HCT116 (cell line): ENCODE results near the gene SERHL2. TPM values are rescaled to one million over a fixed set of nuclear protein-coding genes. Genes with fewer than 3 reads are reported as not detected.

ENCODE experiments used
- ATAC-seq: fragments of 200-7000 bp; cut with Tn5 transposase; 2 replicates; pipeline ENCODE4 v1.9.1; 2020; ENCODE audit warnings: mild to moderate bottlenecking, moderate library complexity
- BruUV-seq: library from RNA; stranded (reverse); fragments of 400-500 nt; replicated peaks from 2 replicates; lab custom pipeline; 2021; lab: Mats Ljungman, UMichigan
- CTCF ChIA-PET: fragments of 300-600 bp; sonication (Branson Sonifier 250); formaldehyde crosslinking; loops from one replicate; lab custom pipeline; 2021; ENCODE audit warnings: antibody characterized with exemption; lab: Charles Lee
- POLR2A ChIA-PET: fragments of 300-600, 350-600 bp; sonication (Branson Sonifier 250); formaldehyde crosslinking; loops from one replicate; lab custom pipeline; 2021; ENCODE audit warnings: antibody characterized with exemption; lab: Charles Lee
- RAD21 ChIA-PET, 2 experiments: fragments of 300-600 bp; sonication (Branson Sonifier 250); formaldehyde crosslinking; loops; one replicate each; lab custom pipeline; 2023; ENCODE audit warnings: low total read pairs in 2 of 2; ENCODE audit not compliant: uncharacterized antibody in 2 of 2, unreplicated experiment in 2 of 2, low non-redundant PET in 1 of 2; lab: Charles Lee
- DNase-seq: peaks from one replicate; pipeline ENCODE4 v3.0.0-alpha.2; 2010; ENCODE audit warnings: low read depth, low spot score
- H2AFZ ChIP-seq: fragments of 200-600 bp; shearing (Covaris generic), sonication (generic); 2 replicates; pipeline ENCODE4 v1.6.1; 2017; ENCODE audit warnings: low read depth, mixed run types, mixed read lengths, antibody characterized with exemption, low read length; ENCODE audit not compliant: poor library complexity, severe bottlenecking
- H3K27ac ChIP-seq: 2 replicates; pipeline ENCODE4 v1.5.1; 2012; ENCODE audit warnings: low read depth, low read length
- H3K27me3 ChIP-seq: fragments of 200-600 bp; sonication (generic); 2 replicates; pipeline ENCODE4 v1.6.1; 2016; ENCODE audit warnings: mixed run types, low read length, mixed read lengths; ENCODE audit not compliant: insufficient read depth
- H3K36me3 ChIP-seq, 2 experiments: fragments of 200-500 bp in 1 of 2; fragments of 200-600 bp in 1 of 2; sonication (Bioruptor generic) in 1 of 2; sonication (generic) in 1 of 2; 2 replicates each; pipeline versions ENCODE4 v1.5.1 to v1.6.1; 2014 to 2016; ENCODE audit warnings: low read length in 2 of 2, inconsistent platforms in 1 of 2, mixed read lengths in 1 of 2, mixed run types in 1 of 2; ENCODE audit not compliant: insufficient read depth in 2 of 2, control insufficient read depth in 1 of 2
- H3K4me1 ChIP-seq, 2 experiments: fragments of 200-600 bp in 1 of 2; sonication (generic) in 1 of 2; 2 replicates each; pipeline versions ENCODE4 v1.5.1 to v1.6.1; 2012 to 2017; ENCODE audit warnings: low read length in 2 of 2, inconsistent platforms in 1 of 2, mild to moderate bottlenecking in 1 of 2, mixed read lengths in 1 of 2, mixed run types in 1 of 2, moderate library complexity in 1 of 2; ENCODE audit not compliant: insufficient read depth in 2 of 2, control insufficient read depth in 1 of 2
- H3K4me2 ChIP-seq: fragments of 200-600 bp; sonication (generic); 2 replicates; pipeline ENCODE4 v1.6.1; 2017; ENCODE audit warnings: mixed run types, low read length, mixed read lengths
- H3K4me3 ChIP-seq, 2 experiments: fragments of 200-600 bp in 1 of 2; sonication (generic) in 1 of 2; replicated peaks in 1 of 2; 2 replicates each; pipeline ENCODE4 v1.5.1; 2011 to 2016; ENCODE audit warnings: low read length in 2 of 2, control low read depth in 1 of 2, low read depth in 1 of 2, mild to moderate bottlenecking in 1 of 2, mixed read lengths in 1 of 2, mixed run types in 1 of 2
- H3K79me2 ChIP-seq: fragments of 200-600 bp; sonication (generic); 2 replicates; pipeline ENCODE4 v1.6.1; 2017; ENCODE audit warnings: mild to moderate bottlenecking, mixed run types, low read length, moderate library complexity, mixed read lengths; ENCODE audit not compliant: insufficient read depth
- H3K9ac ChIP-seq: fragments of 200-600 bp; sonication (generic); 2 replicates; pipeline ENCODE4 v1.6.1; 2016; ENCODE audit warnings: low read length, mixed read lengths
- H3K9me2 ChIP-seq: fragments of 200-600 bp; sonication (generic), shearing (Covaris generic); 2 replicates; pipeline ENCODE4 v1.6.1; 2017; ENCODE audit warnings: mixed run types, mild to moderate bottlenecking, moderate library complexity; ENCODE audit not compliant: insufficient read depth
- H3K9me3 ChIP-seq, 2 experiments: fragments of 200-500 bp in 1 of 2; fragments of 200-600 bp in 1 of 2; sonication (Bioruptor generic) in 1 of 2; sonication (generic) in 1 of 2; 2 replicates each; pipeline ENCODE4 v1.6.1; 2014 to 2017; ENCODE audit warnings: low read length in 2 of 2, mixed read lengths in 2 of 2, inconsistent platforms in 1 of 2, low read depth in 1 of 2, mild to moderate bottlenecking in 1 of 2, mixed run types in 1 of 2, moderate library complexity in 1 of 2; ENCODE audit not compliant: control insufficient read depth in 1 of 2, insufficient read depth in 1 of 2
- H4K20me1 ChIP-seq: fragments of 200-600 bp; sonication (generic), shearing (Covaris generic); 2 replicates; pipeline ENCODE4 v1.6.1; 2017; ENCODE audit warnings: mixed run types, mild to moderate bottlenecking, moderate library complexity; ENCODE audit not compliant: insufficient read depth
- ATF3 ChIP-seq: IDR thresholded peaks from 2 replicates; pipeline ENCODE4 v1.6.1; 2012
- CBX3 ChIP-seq: IDR thresholded peaks from 2 replicates; pipeline ENCODE4 v1.6.1; 2012; ENCODE audit warnings: low read depth
- CEBPB ChIP-seq: IDR thresholded peaks from 2 replicates; pipeline ENCODE4 v1.6.1; 2012; ENCODE audit warnings: low read depth
- CTCF ChIP-seq, 3 experiments: fragments of 200-600 bp in 1 of 3; sonication (generic) in 1 of 3; IDR thresholded peaks in 2 of 3; conservative IDR thresholded peaks in 1 of 3; 2 replicates each; pipeline ENCODE4 v1.5.1; 2012 to 2017; ENCODE audit warnings: low read depth in 2 of 3, low read length in 2 of 3, antibody characterized with exemption in 1 of 3, borderline replicate concordance in 1 of 3, control low read depth in 1 of 3, mild to moderate bottlenecking in 1 of 3, mixed read lengths in 1 of 3, mixed run types in 1 of 3, moderate library complexity in 1 of 3; ENCODE audit not compliant: insufficient read depth in 1 of 3
- EGR1 ChIP-seq: IDR thresholded peaks from 2 replicates; pipeline ENCODE4 v1.6.1; 2012; ENCODE audit warnings: low read depth
- ELF1 ChIP-seq: IDR thresholded peaks from 2 replicates; pipeline ENCODE4 v1.6.1; 2012; ENCODE audit warnings: low read depth, borderline replicate concordance
- EZH2 ChIP-seq: fragments of 200-600 bp; sonication (generic); IDR thresholded peaks from 2 replicates; pipeline ENCODE4 v1.6.1; 2017; ENCODE audit warnings: antibody characterized with exemption, mixed run types
- EZH2phosphoT487 ChIP-seq: fragments of 200-600 bp; IDR thresholded peaks from 2 replicates; pipeline ENCODE4 v1.6.1; 2018; ENCODE audit warnings: antibody characterized with exemption, borderline replicate concordance
- FOSL1 ChIP-seq: IDR thresholded peaks from 2 replicates; pipeline ENCODE4 v1.6.1; 2012; ENCODE audit warnings: low read depth
- JUND ChIP-seq: IDR thresholded peaks from 2 replicates; pipeline ENCODE4 v1.6.1; 2012
- POLR2A ChIP-seq: IDR thresholded peaks from 2 replicates; pipeline ENCODE4 v1.7.0; 2011; ENCODE audit warnings: borderline replicate concordance; ENCODE audit not compliant: insufficient read depth, insufficient read length; ENCODE audit errors: extremely low read depth
- SIN3A ChIP-seq: IDR thresholded peaks from 2 replicates; pipeline ENCODE4 v1.6.1; 2012; ENCODE audit warnings: low read depth
- SP1 ChIP-seq: IDR thresholded peaks from 2 replicates; pipeline ENCODE4 v1.6.1; 2012; ENCODE audit warnings: low read depth
- SRF ChIP-seq: IDR thresholded peaks from 2 replicates; pipeline ENCODE4 v1.6.1; 2012; ENCODE audit warnings: low read depth
- TCF7L2 ChIP-seq: IDR thresholded peaks from 2 replicates; pipeline ENCODE4 v1.7.0; 2011; ENCODE audit warnings: borderline replicate concordance, inconsistent platforms; ENCODE audit not compliant: insufficient read depth, insufficient read length; ENCODE audit errors: extremely low read depth
- YY1 ChIP-seq: IDR thresholded peaks from 2 replicates; pipeline ENCODE4 v1.6.1; 2011; ENCODE audit warnings: low read length, low read depth, moderate library complexity, mild to moderate bottlenecking; ENCODE audit not compliant: insufficient replicate concordance; ENCODE audit errors: extremely low read depth
- ZBTB33 ChIP-seq: IDR thresholded peaks from 2 replicates; pipeline ENCODE4 v1.6.1; 2011; ENCODE audit warnings: mild to moderate bottlenecking, low read length, moderate library complexity; ENCODE audit not compliant: insufficient replicate concordance; ENCODE audit errors: extremely low read depth
- ZFX ChIP-seq: fragments of 450-650 bp; IDR thresholded peaks from 2 replicates; pipeline ENCODE4 v1.6.1; 2017
- ZNF274 ChIP-seq: fragments of 200-500 bp; sonication (Bioruptor generic); IDR thresholded peaks from 2 replicates; pipeline ENCODE4 v1.6.1; 2014; ENCODE audit warnings: mild to moderate bottlenecking, low read depth, low read length, inconsistent platforms
- intact Hi-C: fragments of 100-400 bp; cut with micrococcal nuclease; formaldehyde crosslinking; loops from 2 replicates; pipeline ENCODE4 v1.10.0; 2022
- total RNA-seq: library from RNA; stranded (reverse); gene quantifications from one replicate; pipeline ENCODE4 v1.2.1, GENCODE V29; 2021; ENCODE audit not compliant: unreplicated experiment

The SERHL2 gene
- total RNA-seq, 1 experiment from 2014 or later: not detected

- intact Hi-C loops: no loop called here
- no TSS peak for BruUV-seq
- ATAC-seq (no peak), DNase-seq (no peak)
- H3K27ac ChIP-seq: no peak overlapping the region
- H3K79me2 ChIP-seq: peaks cover 39% of the 10 kb centered on the region
- no peaks in the 10 kb centered on the region for H3K27me3 ChIP-seq
- TF ChIP-seq ZBTB33 (no peak), TCF7L2 (no peak), ELF1 (no peak), CBX3 (no peak), SIN3A (no peak), FOSL1 (no peak), YY1 (no peak), SRF (no peak), ZFX (no peak), CTCF (IDR thresholded peaks at IDR 0.05 in 2 of 3, conservative IDR thresholded peaks at IDR 0.05 in 1 of 3; ENCODE audit: borderline replicate concordance in 1 of 3, insufficient read depth in 1 of 3, low read depth in 2 of 3, low read length in 2 of 3) (no peak), ATF3 (no peak), JUND (no peak), SP1 (no peak), POLR2A (no peak), EZH2 (no peak), EZH2phosphoT487 (no peak), EGR1 (no peak), ZNF274 (no peak), CEBPB (no peak)
- TF ChIP-seq, all 23 proteins: peak for 0
- no peak overlapping the region for H3K4me3 ChIP-seq
- ChIA-PET RAD21 (no interaction called here), POLR2A (interaction anchor here (2.6 kb wide), 1 partner anchor 32 kb away, joined by 16 read pairs; the partner anchor contains the start of gene POLDIP3), CTCF (interaction anchor here (1.0 kb wide), 1 partner anchor 21 kb away, joined by 3 read pairs; no protein-coding TSS in a partner anchor)
- H3K4me2 ChIP-seq: no peak overlapping the region
- no peaks in the 10 kb centered on the region for H3K9me2 ChIP-seq
- peaks cover 38 to 54% of the 10 kb centered on the region in 2 experiments; a peak in 3 of 4 replicates for H3K36me3 ChIP-seq
- no peak overlapping the region for H3K9ac ChIP-seq
- no peaks in the 10 kb centered on the region for H3K9me3 ChIP-seq
- H4K20me1 ChIP-seq: no peaks in the 10 kb centered on the region
- H2AFZ ChIP-seq: no peak overlapping the region
- peaks cover 3 to 10% of the 10 kb centered on the region in 2 experiments for H3K4me1 ChIP-seq
These were observed 29.2 kb downstream of the SERHL2 start for GRCh38 chr22:42582987-42583386.
